Natural killer cell treated with Interleukin-12 subunit alpha and Interleukin-12 subunit beta and Interleukin-15 and Interleukin-18, amount 100 ng/mL, for 72 hours (primary cell): Measurements from ENCODE around the gene SERPINH1. TPM values are rescaled to one million over a fixed set of nuclear protein-coding genes. Genes with fewer than 3 reads are reported as not detected.

Experiments
- ATAC-seq, 2 donors: fragments of 150-1000 bp; cut with Tn5 transposase in 1 of 2; sonication (Bioruptor Pico), chemical (Tn5 transposase) in 1 of 2; 2 replicates each; pipeline ENCODE4 v1.10.0; 2021
- DNase-seq: peaks from one replicate; pipeline ENCODE4 v3.0.0; 2022; ENCODE audit warnings: low spot score
- H3K27ac Mint-ChIP-seq, 2 donors: 1 replicate in 1 of 2; 2 replicates in 1 of 2; pipeline ENCODE4 v1.8.0; 2022; ENCODE audit warnings: mixed read lengths in 2 of 2, mild to moderate bottlenecking in 1 of 2, moderate library complexity in 1 of 2
- H3K27me3 Mint-ChIP-seq, 2 donors: 1 replicate in 1 of 2; 2 replicates in 1 of 2; pipeline ENCODE4 v1.8.0; 2022; ENCODE audit warnings: mixed read lengths in 2 of 2
- H3K36me3 Mint-ChIP-seq: one replicate; pipeline ENCODE4 v1.8.0; 2022; ENCODE audit warnings: mixed read lengths
- H3K4me1 Mint-ChIP-seq, 2 donors: 1 replicate in 1 of 2; 2 replicates in 1 of 2; pipeline ENCODE4 v1.8.0; 2022; ENCODE audit warnings: low read depth in 2 of 2, mixed read lengths in 2 of 2, mild to moderate bottlenecking in 1 of 2
- H3K4me3 Mint-ChIP-seq: one replicate; pipeline ENCODE4 v1.8.0; 2022; ENCODE audit warnings: mixed read lengths
- H3K9me3 Mint-ChIP-seq: 2 replicates; pipeline ENCODE4 v1.8.0; 2022; ENCODE audit warnings: mixed read lengths
- total RNA-seq, 2 donors: library from RNA; stranded (reverse); gene quantifications; one replicate each; pipeline ENCODE4 v1.2.3, GENCODE V29; 2022

SERPINH1 gene
- total RNA-seq, 2 donors from 2014 or later: 4.4 to 6.4 TPM

DNA sequence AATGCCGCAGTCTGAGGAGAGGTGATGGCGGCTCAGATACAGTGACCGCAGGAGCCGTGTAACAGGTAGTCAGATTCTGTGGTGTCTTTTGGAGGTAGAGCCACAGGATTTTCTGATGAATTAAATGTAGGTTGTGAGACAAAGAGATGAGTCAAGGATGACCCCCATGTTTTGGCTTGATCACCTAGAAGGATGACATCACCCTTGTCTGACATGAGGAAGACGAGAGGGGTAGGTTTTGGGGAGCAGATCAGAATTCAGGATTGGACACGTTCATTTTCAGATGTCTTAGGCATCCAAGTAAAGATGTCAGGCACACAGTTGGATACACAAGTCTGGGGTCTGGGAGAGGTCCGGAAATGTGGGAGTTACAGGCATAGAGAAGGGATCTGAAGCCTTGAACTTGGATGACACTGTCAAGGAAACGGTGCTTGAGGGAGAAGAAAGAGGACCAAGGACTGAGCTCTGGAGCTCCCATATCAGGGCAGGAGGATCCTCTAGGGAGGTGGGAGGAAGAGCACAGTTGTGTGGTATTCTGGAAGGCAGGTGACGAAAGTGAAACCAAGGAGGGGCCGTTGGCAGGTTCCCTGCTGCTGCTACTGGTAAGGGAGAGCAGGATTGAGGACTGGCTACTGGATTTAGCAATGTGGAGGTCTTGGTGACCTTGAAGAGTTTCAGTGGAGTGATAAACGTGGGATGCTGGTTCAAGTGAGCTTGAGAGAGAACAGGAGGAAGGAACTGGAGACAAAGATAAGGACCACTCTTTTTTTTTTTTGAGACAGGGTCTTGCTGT lies 23.7 kb upstream of the SERPINH1 start:
- H3K27ac Mint-ChIP-seq: peak overlapping the region; percentile 77 to 87
- ATAC-seq (no peak), DNase-seq (no peak)
- H3K9me3 Mint-ChIP-seq: no peaks in the 10 kb centered on the region
- H3K4me3 Mint-ChIP-seq: peak overlapping the region; percentile 70
- no peaks in the 10 kb centered on the region for H3K36me3 Mint-ChIP-seq
- peaks cover 6 to 9% of the 10 kb centered on the region in 2 donors for H3K27me3 Mint-ChIP-seq
- peaks cover 43 to 52% of the 10 kb centered on the region in 2 donors for H3K4me1 Mint-ChIP-seq

DNA sequence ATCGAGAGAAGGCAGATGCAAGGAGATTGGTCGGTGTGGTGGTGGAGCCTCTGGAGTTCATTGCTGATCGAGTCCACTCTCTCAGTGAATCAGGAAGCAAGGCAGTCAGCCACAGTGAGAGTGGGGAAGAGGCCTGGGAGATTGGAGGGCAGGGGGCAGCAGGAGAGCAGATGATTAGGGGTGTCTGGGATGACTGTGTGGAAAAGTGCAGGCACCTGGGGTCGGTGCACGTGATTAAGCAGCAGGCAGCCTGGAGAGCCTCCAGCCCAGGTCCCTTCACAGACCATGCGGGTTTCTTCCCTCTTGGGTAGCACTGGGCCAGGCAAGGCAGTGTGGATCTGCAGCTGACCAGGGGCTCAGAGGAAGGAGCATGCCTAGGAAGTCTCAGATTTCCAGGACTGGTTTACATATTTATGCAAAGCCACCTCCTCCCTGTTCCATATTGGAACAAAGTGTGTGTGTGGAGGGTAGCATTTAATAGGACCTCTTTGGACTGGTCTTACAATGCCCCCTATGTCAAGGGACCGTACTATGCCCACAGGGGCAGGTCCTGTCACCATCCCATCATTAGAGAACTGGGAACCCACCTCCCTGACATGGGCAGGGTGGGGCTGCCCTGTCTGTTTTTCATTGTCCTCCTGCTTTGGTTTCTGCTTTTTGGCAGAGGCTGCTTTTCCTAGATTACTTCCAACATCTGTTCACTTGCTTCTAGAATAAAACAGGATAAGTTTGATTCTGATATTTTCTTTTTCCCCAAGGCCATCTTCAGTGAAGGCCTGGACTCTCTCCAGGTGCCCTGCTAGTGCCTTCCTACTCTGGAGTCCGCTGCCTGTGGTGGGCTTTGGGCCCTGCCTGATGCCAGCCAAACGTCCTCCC lies 22.4 kb upstream of the SERPINH1 start:
- Mint-ChIP-seq H3K27ac (peak overlapping the region; percentile 3 to 77), H3K9me3 (no peaks in the 10 kb centered on the region), H3K4me3 (no peak overlapping the region), H3K4me1 (peaks cover 36 to 47% of the 10 kb centered on the region in 2 donors), H3K27me3 (peaks cover 6 to 8% of the 10 kb centered on the region in 2 donors), H3K36me3 (no peaks in the 10 kb centered on the region)
- DNase-seq (no peak), ATAC-seq (no peak)

DNA sequence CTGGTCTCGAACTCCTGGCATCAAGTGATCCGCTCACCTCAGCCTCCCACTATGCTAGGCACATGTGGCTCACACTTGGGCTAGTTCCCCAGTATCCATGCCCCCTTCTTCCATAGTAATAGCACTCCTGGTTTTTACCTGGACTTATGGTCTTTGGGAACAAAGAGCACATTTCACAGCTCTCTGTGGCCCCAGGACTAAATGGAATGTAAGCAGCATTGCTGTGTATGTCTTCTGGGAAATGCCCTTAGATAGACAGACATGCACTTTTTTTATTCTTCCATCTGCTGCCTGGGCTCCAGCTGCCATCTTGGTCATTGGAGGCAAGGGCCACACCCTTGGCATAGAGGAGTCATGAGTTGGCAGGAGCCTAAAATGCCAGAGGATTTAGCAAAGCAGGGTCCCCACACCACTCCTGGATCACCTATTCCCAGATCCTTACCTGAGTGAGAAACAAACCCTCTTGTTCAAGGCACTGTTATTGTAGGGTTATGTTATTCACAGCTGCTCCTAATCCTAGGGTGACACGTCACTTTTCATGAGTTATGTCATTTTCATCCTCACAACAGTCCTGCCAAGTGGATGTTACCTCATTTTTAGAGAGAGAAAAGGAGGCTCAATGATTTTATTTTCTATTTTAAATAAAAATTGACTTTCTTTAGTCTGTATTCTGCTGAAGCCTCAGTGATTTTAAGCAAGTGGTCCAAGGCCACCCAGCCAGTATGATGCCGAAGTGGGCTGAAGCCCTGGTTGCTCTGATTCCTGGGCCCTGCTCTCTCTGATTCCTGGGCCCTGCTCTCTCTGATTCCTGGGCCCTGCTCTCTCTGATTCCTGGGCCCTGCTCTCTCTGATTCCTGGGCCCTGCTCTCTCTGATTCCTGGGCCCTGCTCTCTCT lies 20.6 kb upstream of the SERPINH1 start:
- ATAC-seq (no peak), DNase-seq (no peak)
- Mint-ChIP-seq H3K27me3 (peaks cover 6 to 10% of the 10 kb centered on the region in 2 donors), H3K4me1 (peaks cover 23 to 30% of the 10 kb centered on the region in 2 donors), H3K4me3 (no peak overlapping the region), H3K36me3 (no peaks in the 10 kb centered on the region), H3K9me3 (no peaks in the 10 kb centered on the region), H3K27ac (no peak overlapping the region)

GRCh38 chr11:75542088-75542438 lies 20.0 kb upstream of the SERPINH1 start:
- no peak for ATAC-seq
- no peaks in the 10 kb centered on the region for H3K36me3 Mint-ChIP-seq
- H3K4me3 Mint-ChIP-seq: no peak overlapping the region
- DNase-seq: no peak
- peaks cover 6 to 13% of the 10 kb centered on the region in 2 donors for H3K27me3 Mint-ChIP-seq
- H3K4me1 Mint-ChIP-seq: peaks cover 16 to 24% of the 10 kb centered on the region in 2 donors
- no peaks in the 10 kb centered on the region for H3K9me3 Mint-ChIP-seq
- H3K27ac Mint-ChIP-seq: no peak overlapping the region

- Mint-ChIP-seq H3K27me3 (peaks cover 6 to 12% of the 10 kb centered on the region in 2 donors), H3K9me3 (no peaks in the 10 kb centered on the region), H3K27ac (no peak overlapping the region), H3K4me3 (no peak overlapping the region), H3K4me1 (peaks cover 7 to 13% of the 10 kb centered on the region in 2 donors), H3K36me3 (no peaks in the 10 kb centered on the region)
- ATAC-seq (no peak), DNase-seq (no peak)
Observed at GRCh38 chr11:75543806-75544205, 18.2 kb upstream of the SERPINH1 start.

- H3K4me1 Mint-ChIP-seq: peaks cover 7 to 12% of the 10 kb centered on the region in 2 donors
- peaks cover 0 to 12% of the 10 kb centered on the region in 2 donors for H3K27me3 Mint-ChIP-seq
- ATAC-seq (no peak), DNase-seq (no peak)
- no peaks in the 10 kb centered on the region for H3K9me3 Mint-ChIP-seq
- no peak overlapping the region for H3K4me3 Mint-ChIP-seq
- peak overlapping the region in 1 of 2 donors; percentile 75 for H3K27ac Mint-ChIP-seq
- no peaks in the 10 kb centered on the region for H3K36me3 Mint-ChIP-seq
Observed at GRCh38 chr11:75547177-75547576, 14.9 kb upstream of the SERPINH1 start.

GRCh38 chr11:75547617-75548058 lies 14.4 kb upstream of the SERPINH1 start:
- peak overlapping the region; percentile 40 to 75 for H3K27ac Mint-ChIP-seq
- peaks cover 7 to 12% of the 10 kb centered on the region in 2 donors for H3K4me1 Mint-ChIP-seq
- no peak overlapping the region for H3K4me3 Mint-ChIP-seq
- peaks cover 0 to 12% of the 10 kb centered on the region in 2 donors for H3K27me3 Mint-ChIP-seq
- DNase-seq (no peak), ATAC-seq (peak; percentile 67 to 75)
- H3K9me3 Mint-ChIP-seq: no peaks in the 10 kb centered on the region
- H3K36me3 Mint-ChIP-seq: no peaks in the 10 kb centered on the region

DNA sequence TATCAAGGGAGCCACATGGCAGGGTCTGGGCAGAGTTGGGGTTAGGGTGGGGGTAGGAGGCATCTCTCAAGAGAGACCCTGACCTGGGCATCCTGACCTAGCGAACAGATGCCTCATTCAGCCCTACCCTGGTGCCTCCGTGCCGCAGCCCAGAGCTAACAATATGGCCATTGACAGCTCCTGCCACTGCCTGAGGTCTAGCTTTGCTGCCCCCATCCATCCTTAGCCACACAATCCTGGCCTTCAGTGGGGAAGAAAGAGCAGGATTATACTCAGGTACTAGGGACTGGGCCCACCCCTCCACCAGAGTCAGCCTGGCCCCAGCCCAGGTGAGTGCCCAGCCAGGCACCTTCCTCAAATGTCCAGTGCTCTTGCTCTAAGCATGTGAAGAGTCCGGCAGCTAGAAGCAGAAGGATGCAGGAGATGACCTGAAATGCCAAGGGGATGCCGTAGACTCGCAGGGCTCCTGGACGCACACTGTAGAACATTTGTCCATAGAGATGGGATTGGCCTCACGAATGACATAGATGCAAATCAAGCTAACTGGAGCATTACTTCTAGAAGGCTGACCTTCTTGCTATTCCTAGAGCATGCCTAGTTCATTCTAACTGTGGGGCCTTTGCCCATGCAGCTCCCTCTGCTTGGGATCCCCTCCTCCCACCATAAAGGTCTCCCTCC lies 13.3 kb upstream of the SERPINH1 start:
- Mint-ChIP-seq H3K4me3 (no peak overlapping the region), H3K27ac (no peak overlapping the region), H3K27me3 (peaks cover 0 to 12% of the 10 kb centered on the region in 2 donors), H3K9me3 (no peaks in the 10 kb centered on the region), H3K4me1 (peaks cover 7 to 12% of the 10 kb centered on the region in 2 donors), H3K36me3 (no peaks in the 10 kb centered on the region)
- no peak for DNase-seq
- ATAC-seq: no peak

DNA sequence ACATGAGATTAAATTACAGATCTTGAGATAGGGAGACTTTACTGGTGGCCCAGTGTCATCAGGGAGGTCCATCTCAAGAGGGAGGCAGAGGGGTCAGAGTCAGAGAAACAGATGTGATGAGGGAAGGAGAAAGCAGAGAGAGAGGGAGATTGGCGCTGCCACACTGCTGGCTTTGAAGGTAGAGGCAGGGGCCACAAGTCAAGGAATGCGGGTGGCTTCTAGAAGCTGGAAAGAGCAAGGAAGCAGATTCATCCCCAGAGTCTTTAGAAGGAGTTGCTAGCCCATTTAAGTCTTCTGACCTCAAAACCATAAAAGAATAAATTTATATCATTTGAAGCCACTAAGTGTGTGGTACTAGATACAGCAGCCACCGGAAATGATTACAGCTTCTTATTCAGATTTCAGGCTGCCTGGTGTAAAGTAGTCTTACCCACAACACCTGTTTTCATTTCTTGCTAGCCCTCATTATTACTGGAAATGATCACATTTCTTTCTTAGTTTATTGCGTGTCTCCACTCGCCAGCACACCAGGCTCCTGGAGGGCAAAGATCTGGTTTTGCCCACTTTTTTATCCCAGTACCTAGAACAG lies 12.6 kb upstream of the SERPINH1 start:
- Mint-ChIP-seq H3K4me3 (no peak overlapping the region), H3K27ac (no peak overlapping the region), H3K9me3 (no peaks in the 10 kb centered on the region), H3K4me1 (peaks cover 7 to 12% of the 10 kb centered on the region in 2 donors), H3K36me3 (no peaks in the 10 kb centered on the region), H3K27me3 (peaks cover 0 to 12% of the 10 kb centered on the region in 2 donors)
- ATAC-seq: no peak
- DNase-seq: no peak

GRCh38 chr11:75553182-75553581 lies 8.9 kb upstream of the SERPINH1 start:
- Mint-ChIP-seq H3K36me3 (no peaks in the 10 kb centered on the region), H3K9me3 (no peaks in the 10 kb centered on the region)

DNA sequence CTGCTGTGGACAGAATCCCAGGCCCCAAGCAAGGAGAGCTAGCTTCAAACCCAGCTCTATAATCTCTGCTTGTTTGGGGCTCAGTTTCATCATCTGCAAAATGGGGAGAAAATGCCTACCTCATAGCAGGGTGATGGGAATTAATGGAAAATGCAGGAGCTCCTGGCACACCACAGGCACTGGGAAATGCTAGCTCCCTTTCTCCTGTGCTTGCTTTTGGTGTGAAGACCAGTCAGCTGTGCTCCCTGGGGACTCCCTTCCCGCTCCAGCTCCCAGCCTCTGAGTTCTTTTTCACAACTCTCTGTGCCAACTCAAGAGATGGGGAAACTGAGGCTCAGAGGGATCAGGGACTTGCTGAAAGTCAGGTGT lies 8.2 kb upstream of the SERPINH1 start:
- H3K27ac Mint-ChIP-seq: no peak overlapping the region
- ATAC-seq (no peak), DNase-seq (no peak)
- peaks cover 6% of the 10 kb centered on the region in 2 donors for H3K27me3 Mint-ChIP-seq
- H3K36me3 Mint-ChIP-seq: no peaks in the 10 kb centered on the region
- H3K9me3 Mint-ChIP-seq: no peaks in the 10 kb centered on the region
- peaks cover 0 to 6% of the 10 kb centered on the region in 2 donors for H3K4me1 Mint-ChIP-seq
- no peak overlapping the region for H3K4me3 Mint-ChIP-seq

More at GRCh38 chr11:75553182-75553581, 8.9 kb upstream of the SERPINH1 start:
- Mint-ChIP-seq H3K4me3 (no peak overlapping the region), H3K4me1 (peaks cover 0 to 6% of the 10 kb centered on the region in 2 donors), H3K27me3 (peaks cover 6% of the 10 kb centered on the region in 2 donors), H3K27ac (no peak overlapping the region)
- no peak for ATAC-seq
- no peak for DNase-seq

- H3K9me3 Mint-ChIP-seq: no peaks in the 10 kb centered on the region
- no peak for DNase-seq
- H3K27me3 Mint-ChIP-seq: peaks cover 6% of the 10 kb centered on the region in 2 donors
- peak; percentile 27 to 46 for ATAC-seq
- no peak overlapping the region for H3K4me3 Mint-ChIP-seq
- no peaks in the 10 kb centered on the region for H3K36me3 Mint-ChIP-seq
- peaks cover 0 to 1% of the 10 kb centered on the region in 2 donors for H3K4me1 Mint-ChIP-seq
- H3K27ac Mint-ChIP-seq: no peak overlapping the region
Observed at GRCh38 chr11:75554258-75555022, 7.6 kb upstream of the SERPINH1 start.
